ENCODE results near the gene CDK16. TPM values are rescaled to one million over a fixed set of nuclear protein-coding genes. Genes with fewer than 3 reads are reported as not detected.
A peak's percentile ranks its signal among the peaks of the same experiment; 100 is the strongest.

CDK16 gene
- total and polyA plus RNA-seq, 9 of the 15 experiments (the other 6 are each of a cell fraction or from before 2014, with no cell fraction given), result 3.9 to 104 (median 57.5) TPM

GRCh38 chrX:47234583-47234982, 16.1 kb downstream of the CDK16 start:
- no peaks in the 10 kb centered on the region for H3K36me3 ChIP-seq (ENCODE audit: control insufficient read depth, insufficient read depth, low read length)
- POLR2A ChIA-PET, result no interaction called here
- no peaks in the 10 kb centered on the region; a peak in 1 of 5 replicates for H3K27me3 ChIP-seq (ENCODE audit: control insufficient read depth in 2 of 2, insufficient read depth in 2 of 2, low read length in 2 of 2)
- peaks cover 30% of the 10 kb centered on the region for H3K79me2 ChIP-seq (ENCODE audit: control insufficient read depth, insufficient read depth, low read length)
- in situ Hi-C loops (cut with MboI), result no loop called here
- peaks cover 6 to 7% of the 10 kb centered on the region in 2 experiments; a peak in 4 of 5 replicates for H3K4me1 ChIP-seq (replicated peaks in 1 of 2; ENCODE audit: control insufficient read depth in 2 of 2, insufficient read depth in 2 of 2, low read length in 2 of 2)
- no peak overlapping the region for H2AFZ ChIP-seq (ENCODE audit: low read depth, low read length)
- CTCF ChIA-PET (ENCODE audit: low intra/inter-chr PET ratio), result no interaction called here
- no peak for ATAC-seq
- no peaks in the 10 kb centered on the region for H4K20me1 ChIP-seq (replicated peaks; ENCODE audit: control insufficient read depth, insufficient read depth, low read length)
- BruUV-seq (replicated peaks), result no TSS peak
- 32% methylated on average over 3 of the region's 3 CpGs for WGBS (ENCODE audit: insufficient coverage, low coverage, missing lambda C conversion rate)
- peak overlapping the region; percentile 65; the same call in 1 of the 2 replicates for H3K4me3 ChIP-seq
- intact Hi-C loops (cut with micrococcal nuclease), result no loop called here
- FAIRE-seq, result no peak
- H3K9ac ChIP-seq (ENCODE audit: insufficient read depth in 1 of 2, low read depth in 2 of 2, low read length in 2 of 2), result peak overlapping the region in 1 of 2 experiments; percentile 81; a peak in 2 of 4 replicates
- TF ChIP-seq CEBPG (CRISPR knock-in tag; IDR thresholded peaks at IDR 0.05), result no peak
- TF ChIP-seq CEBPG (tag; conservative IDR thresholded peaks at IDR 0.05 in 1 of 2, IDR thresholded peaks at IDR 0.05 in 1 of 2), result 0 out of 4 replicates have a peak, but pooled peaks of 1 of the 2 experiments have one; percentile 16
- TF ChIP-seq ATF3 (IDR thresholded peaks at IDR 0.05), result 0 out of 2 replicates have a peak, but pooled peaks have one; percentile 27
- TF ChIP-seq ATF3 (CRISPR knock-in tag; conservative IDR thresholded peaks at IDR 0.05), result no peak
- TF ChIP-seq ATF7 (IDR thresholded peaks at IDR 0.05), result peak; percentile 47; the same call in 1 of the 2 replicates
- TF ChIP-seq HNRNPH1 (optimal IDR thresholded peaks at IDR 0.05; ENCODE audit: low read depth, low read length), result no peak
- TF ChIP-seq HMGN3 (IDR thresholded peaks at IDR 0.05; ENCODE audit: borderline replicate concordance, extremely low read depth, insufficient read length, low read depth, low read length), result no peak
- DNase-seq (ENCODE audit: extremely low read depth in 1 of 4, low spot score in 3 of 4), result no peak
- no peaks in the 10 kb centered on the region for H3K9me1 ChIP-seq (ENCODE audit: control insufficient read depth, insufficient read depth, low read length)
- H3K4me2 ChIP-seq (ENCODE audit: insufficient read depth, low read length), result peak overlapping the region; percentile 92; the same call in 1 of the 2 replicates
- no peaks in the 10 kb centered on the region for H3K9me3 ChIP-seq (replicated peaks; ENCODE audit: control insufficient read depth, insufficient read depth, low read depth, low read length)
- H3K27ac ChIP-seq (ENCODE audit: extremely low read depth, low read depth, low read length), result peak overlapping the region; percentile 93; the same call in 2 of the 3 replicates
